Epidermal melanocyte (primary cell): Measurements from ENCODE around the gene EPS15.
A peak's percentile ranks its signal among the peaks of the same experiment; 100 is the strongest.
"Not testable (repeated sequence)": the region's sequence is repeated elsewhere in the genome, so short reads cannot be mapped to it uniquely, and the experiment has no call there.

ENCODE experiments used
- DNase-seq: peaks from one replicate; pipeline ENCODE4 v3.0.0; 2011; ENCODE audit warnings: low spot score; ENCODE audit not compliant: insufficient read length

The EPS15 gene

DNA sequence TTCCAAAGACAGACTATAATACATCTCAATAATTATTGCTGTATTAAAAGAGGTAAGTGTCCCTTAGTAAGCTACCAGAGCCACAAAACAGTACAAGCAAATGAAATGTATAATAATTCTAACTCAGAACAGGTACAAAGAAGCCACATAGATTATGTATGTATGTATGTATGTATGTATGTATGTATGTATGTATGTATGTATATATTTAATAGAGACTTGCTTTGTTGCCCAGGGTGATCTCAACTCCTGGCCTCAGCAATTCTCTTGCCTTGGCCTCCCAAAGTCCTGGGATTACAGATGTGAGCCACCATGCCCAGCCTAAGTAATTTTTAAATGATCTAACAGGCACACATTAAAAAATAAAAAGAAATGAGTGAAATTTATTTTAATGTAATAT is 86.9 kb downstream of the EPS15 start:
- no peak for DNase-seq

DNA sequence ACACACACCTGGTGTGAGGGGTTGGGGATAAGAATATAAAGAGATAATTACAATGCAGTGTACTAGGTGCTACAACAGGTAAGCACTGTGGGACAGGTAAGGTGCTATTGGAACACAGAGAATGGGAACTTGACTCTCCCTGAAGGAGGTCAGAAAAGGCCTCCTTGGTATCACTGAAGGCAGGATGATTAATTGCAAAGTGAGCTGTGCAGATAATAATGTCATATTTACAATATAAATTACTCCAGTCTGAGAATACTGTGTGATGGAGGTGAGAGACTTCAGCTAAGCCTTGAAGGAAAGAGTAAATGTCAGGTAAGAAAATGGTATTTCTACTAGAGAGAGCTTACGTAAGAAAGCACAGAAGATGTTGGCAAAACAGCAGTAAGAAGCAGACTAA is 91.6 kb downstream of the EPS15 start:
- no peak for DNase-seq

DNA sequence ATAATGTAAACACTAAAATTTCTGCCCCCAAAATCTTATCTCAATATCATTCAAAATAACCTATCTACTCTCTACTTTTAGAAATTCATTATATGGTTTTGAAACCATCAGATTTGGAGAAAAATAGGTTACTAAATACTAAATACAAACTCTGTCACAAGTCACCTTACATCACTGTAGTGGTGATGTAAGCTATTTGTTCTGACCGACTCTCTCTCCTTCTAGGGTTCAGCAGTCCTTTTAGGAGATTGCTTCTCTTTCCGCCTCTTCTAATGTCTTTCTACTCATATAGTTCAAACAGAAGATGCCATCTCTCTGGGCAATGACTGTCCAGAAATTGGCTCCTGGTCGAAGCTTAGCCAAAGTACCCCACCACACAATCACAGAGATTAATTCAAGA is 93.1 kb downstream of the EPS15 start:
- DNase-seq, result no peak

DNA sequence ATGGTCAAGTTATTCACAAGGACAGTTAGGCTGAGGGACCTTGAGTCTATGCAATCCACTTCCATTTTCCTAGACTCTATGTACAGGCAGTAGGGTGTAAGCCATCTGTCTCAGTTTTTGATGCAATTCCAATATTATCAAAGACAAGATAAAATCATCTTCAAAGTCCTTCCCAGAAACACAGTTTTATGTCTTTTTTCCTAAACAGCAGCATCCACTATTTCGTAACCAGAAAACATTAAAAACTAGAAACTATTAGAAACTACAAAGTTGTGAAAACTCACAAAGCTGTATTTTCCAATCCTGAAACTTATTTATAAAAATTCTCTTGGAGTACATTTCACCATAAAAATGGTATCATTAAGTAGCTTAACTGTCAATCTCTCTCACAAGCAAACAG is 93.8 kb downstream of the EPS15 start:
- DNase-seq, result no peak

DNA sequence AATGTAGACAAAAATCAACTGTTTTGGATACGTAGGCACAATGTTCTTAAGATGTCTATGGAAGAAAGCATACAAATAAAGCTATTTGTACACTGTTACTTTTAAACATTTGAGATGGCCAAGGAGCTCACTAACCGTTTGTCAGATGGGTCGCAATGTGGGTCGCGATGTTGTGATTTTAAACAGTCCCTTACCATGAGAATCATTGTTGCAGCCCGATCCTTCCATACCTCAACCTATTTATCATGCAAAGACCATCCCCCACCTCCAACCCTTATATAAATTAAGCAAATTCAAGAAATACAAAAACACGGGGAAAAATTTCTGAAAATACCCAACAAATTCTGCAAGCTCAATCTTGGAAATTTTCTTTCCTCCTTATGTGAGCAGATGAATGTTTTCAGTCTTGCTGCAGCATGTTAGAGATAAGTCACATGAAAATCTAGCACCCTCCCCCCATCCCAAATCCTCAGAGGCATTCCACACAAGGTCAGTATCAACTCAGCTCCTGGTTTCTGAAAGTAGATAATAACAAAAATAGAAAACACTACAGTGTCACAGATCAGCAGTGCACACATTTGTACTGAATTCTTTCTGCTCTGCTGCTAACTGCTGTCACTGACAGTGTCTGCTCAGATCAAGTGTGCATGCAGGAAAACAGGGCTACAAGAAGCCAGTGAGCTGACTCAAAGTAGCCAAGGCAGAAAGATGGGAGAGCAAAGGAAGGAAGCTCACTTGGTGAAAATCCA is 95.8 kb downstream of the EPS15 start:
- DNase-seq, result no peak

DNA sequence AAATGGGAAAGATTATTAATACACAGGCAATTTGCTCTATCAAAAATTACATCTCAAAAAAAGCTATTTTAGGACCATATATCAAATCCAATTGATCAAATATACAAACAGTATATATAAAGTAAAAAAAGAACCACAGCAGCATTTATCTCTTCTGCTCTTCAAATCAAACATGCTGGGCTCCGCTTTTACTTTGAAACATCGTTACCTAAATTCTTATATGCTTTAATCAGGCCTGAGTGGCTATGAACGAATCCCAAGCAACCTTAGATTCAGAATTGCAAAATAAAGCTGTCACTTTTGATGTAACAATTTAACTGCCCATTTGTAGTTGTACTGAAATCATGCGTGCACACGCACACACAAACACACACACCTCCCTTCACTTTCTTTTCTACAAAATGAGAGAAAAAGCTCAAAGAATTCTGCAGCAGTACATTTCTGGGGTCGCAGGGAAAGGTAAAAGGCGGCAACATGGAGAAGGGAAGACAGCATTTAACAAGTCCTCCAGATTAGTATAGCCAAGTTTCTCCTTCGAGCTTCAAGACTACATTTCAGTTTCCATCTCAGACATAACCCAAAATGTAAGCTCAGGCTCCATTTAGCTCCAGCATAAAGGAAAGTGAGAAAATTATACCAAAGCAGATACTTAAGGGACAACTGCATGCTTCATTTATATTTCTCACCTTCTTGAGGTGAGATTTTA is 96.5 kb downstream of the EPS15 start:
- no peak for DNase-seq

DNA sequence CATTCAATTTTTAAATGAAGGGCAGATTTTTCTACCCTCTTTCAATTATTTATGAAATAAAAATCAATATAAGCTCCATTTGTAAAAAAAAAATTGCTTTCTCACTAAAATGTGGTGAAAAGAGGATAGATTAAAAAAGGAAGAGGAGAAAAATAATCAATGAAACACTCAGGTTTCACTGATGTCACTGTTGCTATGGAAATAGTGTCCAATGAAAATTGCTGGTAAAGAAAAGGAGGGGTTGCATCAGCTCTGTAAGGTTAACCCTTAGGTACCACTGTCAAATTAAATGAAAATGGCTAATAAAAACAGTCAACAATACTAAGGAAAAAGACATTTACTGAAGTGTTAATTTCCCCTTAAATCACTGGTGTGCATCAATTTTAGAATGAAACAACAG is 97.1 kb downstream of the EPS15 start:
- peak; percentile 67 for DNase-seq

DNA sequence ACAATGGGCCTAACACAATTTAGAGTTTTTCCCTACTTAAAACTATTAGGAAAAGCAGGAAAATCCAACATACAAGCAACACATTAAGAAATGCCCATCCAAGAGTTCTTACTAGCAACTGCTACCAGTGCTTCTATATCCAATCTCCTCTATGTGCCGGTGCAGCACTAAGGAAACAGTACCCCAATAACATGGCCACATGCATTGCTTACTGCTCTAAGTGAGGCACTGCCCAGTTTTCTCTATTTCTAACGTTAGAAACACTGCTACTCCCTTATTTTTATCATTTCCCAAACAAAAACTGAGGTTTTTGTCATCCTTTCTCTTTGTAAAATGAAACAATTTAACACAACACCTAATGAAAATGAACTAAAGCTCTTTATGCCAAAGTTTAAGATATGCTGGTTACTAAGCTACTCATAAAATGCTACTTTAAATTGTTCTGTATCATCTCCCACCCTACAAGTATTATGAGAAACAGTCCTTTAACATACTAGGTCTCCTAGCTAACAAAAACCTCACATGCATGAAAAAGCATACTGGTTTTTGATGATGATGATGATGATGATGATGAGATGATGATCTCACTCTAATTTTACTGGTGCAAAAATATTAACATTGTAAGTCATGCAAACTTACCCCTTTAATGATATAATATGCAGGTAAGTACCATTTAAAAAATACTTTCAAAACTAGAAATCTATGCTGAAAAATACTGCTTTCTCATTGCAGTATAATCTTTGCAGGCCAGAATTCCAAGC is 98.0 kb downstream of the EPS15 start:
- DNase-seq, result no peak

DNA sequence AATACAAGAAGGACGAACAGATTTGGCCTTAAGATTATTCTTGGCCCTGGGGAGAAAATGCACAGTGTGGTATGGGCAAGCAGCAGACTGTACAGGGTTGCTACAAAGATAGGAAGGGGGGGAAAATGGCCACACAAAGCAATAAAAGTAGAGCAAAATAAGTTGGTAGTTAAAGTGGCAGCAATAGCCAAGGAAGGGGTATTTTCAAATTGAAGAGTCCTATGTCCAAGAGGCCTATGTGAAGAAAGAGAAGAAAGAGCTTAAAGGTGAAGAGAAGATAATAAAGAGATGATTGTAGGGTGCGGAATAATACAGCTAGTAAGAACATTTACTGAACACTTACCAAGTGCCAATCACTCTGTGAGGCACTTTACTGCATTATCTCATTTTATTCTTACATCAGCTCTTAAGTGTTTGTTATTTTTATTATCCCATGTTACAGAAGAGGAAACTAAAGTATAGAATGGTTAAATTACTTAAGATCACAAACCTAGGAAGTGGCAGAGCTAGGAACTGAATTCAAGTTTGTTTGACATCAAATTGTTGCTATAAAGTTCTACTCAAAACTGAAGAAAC is 100.6 kb downstream of the EPS15 start:
- DNase-seq, result no peak

DNA sequence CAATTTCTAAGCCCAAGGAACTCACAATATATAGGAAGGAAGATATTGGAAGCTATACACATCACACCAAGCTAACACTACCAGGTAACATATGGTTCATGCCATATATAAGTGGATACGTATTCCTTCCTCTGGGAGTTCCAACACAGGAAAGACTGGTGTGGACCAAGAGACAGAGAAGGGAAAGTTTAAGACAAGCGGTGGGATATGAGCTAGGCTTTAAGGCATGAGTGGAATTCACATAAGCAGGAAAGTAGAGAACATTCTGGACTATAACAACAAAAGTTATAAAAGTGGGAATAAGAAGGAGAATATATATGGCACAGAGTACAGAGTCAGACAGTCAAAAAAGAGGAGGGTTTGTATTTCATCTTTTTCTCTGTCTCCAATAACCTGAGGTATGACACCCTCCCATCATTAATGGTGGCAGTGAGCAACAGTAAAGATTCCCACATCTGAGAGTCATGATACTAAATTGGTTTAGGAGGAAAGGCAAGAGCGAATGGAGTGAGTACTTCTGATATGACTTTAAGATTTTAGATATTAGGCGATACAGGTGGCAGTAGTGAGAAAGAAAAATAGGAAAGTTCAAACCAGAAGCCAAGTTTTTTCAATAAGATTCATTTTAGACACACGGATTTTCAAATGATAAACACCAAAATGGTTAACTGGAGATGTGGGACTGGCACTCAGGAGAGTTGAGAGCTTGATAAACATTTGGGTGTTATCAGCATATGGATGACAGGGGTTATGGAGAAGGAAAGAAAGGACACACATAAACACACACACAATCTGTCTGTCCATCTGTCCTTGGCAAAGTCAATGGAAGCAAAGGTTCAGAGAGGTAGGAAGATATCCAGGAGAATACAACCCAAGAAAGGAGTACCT is 101.3 kb downstream of the EPS15 start:
- no peak for DNase-seq

DNA sequence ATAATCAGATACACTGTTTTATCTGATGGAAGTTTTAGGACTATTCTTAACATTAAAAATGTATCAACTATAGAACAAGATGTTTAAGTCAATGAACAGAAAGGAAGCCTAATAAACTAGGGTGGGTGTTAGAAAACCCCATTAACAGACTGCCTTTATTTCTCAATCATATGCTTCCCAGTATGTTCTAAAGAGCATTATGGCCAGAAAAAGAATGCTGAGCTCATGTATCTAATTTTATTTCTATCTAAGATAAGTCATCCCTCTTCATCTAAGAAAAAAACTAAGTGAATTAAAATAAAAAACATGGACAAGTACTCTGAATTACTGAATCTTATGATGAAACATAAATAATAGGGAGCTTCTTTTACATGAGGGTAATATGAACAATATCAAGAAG is 102.2 kb downstream of the EPS15 start:
- no peak for DNase-seq

DNA sequence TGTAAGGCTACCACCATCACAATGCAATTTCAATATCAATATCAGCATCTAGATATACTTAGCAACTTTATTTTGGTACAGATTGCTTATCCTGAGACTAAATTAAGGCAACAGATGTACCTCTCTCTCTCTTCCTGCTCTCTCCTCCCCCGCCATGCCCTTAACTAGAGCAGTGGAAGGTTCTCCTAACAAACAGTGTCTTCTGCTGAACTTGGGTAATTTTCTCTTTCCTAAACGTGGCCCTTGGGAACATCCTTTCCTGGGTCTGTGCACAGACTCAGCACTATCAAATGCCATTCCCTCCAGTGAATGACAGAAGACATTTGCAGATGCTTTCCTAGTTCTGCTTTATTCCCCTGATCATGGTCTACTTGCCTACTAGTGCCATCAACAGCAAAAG is 103.1 kb downstream of the EPS15 start:
- no peak for DNase-seq

DNA sequence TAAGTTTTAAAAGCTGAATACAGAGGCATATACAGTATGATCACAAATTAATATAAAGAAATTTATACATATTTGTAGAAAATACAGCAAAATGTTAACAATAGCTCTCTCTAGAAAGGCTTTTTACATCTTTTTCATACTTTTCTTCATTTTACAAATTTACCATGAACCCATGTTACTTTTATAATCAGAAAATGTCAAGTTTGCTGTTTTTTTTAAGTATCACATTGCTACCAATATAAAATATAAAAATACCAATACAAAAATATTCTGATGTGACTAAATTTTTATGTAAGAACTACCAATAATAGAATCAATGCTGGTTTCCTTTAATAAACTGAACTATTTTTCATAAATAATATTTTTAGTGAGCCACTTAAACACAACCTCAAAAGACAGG is 104.3 kb downstream of the EPS15 start:
- no peak for DNase-seq

DNA sequence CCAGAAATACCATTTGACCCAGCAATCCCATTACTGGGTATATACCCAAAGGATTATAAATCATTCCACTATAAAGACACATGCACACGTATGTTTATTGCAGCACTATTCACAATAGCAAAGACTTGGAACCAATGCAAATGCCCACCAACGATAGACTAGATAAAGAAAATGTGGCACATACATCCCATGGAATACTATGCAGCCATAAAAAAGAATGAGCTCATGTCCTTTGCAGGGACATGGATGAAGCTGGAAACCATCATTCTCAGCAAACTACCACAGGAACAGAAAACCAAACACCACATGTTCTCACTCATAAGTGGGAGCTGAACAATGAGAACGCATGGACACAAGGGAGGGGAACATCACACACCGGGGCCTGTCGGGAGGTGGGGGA is 107.2 kb downstream of the EPS15 start:
- DNase-seq, result not testable (repeated sequence)

DNA sequence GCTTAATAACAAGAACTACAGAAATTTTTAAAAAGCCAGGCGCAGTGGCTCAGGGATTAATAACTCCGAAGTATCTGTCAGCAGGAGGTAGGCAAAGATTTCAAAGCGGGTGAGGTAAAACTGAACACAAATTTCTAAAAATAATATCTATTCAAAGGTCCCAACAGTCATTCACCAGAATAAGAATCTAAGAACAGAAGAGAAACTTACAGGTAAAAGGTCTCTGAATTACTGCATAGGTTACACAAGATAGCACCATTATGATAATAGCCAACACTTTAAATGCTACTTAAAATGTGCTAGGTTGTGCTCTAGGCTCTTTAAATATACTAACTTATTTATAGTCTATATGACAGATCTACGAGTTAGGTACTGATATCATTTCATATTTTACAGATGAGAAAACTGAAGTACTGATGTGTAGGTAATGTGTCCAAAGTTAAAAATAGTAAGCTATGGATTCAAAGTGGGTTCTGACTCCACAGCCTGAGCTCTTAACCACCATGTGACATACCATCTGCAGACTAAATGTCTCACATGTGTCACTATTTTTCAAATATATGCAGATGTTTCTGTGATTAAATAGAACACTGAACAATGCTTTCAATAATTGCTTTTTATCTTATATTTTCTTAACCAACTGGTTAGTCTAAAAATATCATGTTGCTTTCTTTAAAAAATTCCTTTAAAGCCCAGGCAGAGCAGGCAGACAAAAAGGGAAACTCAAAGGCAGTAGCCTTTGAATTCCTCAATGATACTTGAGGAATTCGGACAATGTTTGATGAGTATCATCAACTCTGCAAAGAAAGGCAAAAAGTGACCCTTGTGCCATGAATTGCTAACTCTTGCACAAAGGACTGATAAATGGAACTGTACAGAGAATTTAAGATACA is 108.3 kb downstream of the EPS15 start:
- DNase-seq, result no peak

DNA sequence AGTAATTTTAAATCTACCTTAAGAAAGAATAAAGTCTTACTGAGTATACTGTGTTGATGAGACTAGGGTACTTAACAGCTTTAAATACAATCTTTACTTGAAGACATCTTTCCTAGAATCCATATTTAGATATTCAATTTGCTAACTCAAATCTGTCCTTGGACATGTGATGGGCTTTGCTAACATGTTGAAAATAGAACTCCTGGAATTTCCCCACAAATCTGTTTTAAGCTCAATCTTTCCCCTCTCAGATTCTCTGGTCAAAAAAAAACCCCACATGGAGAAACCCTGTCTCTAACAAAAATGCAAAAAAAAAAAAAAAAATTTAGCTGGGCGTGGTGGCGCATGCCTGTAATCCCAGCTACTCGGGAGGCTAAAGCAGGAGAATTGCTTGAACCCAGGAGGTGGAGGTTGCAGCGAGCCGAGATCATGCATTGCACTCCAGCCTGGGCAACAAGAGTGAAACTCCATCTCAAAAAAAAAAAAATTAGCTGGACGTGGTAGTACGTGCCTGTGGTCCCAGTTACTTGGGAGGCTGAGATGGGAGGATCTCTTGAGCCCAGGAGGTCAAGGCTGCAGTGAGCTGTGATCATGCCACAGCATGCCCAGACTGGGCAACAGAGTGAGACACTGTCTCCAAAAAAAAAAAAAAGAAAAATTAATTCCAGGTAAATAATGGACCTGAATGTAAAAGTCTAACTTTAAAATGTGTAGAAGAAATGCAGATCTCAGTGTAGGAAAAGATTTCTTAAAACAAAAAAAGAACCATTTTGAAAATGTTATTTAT is 109.1 kb downstream of the EPS15 start:
- DNase-seq, result not testable (repeated sequence)

DNA sequence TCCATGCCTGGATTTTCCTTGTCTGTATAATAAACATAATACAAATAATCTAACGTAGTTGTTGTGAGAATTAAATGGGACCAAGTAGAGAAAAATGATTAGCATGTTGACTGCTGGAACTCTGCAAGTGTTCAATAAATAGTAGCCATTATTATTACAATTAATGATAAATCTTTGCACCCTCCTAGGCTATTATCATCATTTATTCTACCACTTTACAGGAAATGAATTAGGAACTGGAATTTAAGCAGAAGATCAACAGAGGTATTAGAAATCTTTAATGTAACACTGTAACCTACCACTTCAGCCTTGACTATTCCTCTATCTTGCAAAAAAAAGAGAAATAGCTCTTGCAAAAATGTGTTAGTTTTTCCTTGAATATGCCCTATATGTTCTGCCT is 126.8 kb downstream of the EPS15 start:
- DNase-seq, result no peak

DNA sequence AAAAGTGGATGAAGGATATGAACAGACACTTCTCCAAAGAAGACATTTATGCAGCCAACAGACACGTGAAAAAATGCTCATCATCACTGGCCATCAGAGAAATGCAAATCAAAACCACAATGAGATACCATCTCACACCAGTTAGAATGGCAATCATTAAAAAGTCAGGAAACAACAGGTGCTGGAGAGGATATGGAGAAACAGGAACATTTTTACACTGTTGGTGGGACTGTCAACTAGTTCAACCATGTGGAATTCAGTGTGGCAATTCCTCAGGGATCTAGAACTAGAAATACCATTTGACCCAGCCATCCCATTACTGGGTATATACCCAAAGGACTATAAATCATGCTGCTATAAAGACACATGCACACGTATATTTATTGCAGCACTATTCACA is 128.4 kb downstream of the EPS15 start:
- DNase-seq, result not testable (repeated sequence)

DNA sequence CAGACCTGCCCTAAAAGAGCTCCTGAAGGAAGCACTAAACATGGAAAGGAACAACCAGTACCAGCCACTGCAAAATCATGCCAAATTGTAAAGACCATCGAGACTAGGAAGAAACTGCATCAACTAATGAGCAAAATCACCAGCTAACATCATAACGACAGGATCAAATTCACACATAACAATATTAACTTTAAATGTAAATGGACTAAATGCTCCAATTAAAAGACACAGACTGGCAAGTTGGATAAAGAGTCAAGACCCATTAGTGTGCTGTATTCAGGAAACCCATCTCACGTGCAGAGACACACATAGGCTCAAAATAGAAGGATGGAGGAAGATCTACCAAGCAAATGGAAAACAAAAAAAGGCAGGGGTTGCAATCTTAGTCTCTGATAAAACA is 131.8 kb downstream of the EPS15 start:
- DNase-seq, result not testable (repeated sequence)
